ENCODE data around the gene ZFP36L1.
A peak's percentile ranks its signal among the peaks of the same experiment; 100 is the strongest.
"Not testable (repeated sequence)": the region's sequence is repeated elsewhere in the genome, so short reads cannot be mapped to it uniquely, and the experiment has no call there.

Gene ZFP36L1

DNA sequence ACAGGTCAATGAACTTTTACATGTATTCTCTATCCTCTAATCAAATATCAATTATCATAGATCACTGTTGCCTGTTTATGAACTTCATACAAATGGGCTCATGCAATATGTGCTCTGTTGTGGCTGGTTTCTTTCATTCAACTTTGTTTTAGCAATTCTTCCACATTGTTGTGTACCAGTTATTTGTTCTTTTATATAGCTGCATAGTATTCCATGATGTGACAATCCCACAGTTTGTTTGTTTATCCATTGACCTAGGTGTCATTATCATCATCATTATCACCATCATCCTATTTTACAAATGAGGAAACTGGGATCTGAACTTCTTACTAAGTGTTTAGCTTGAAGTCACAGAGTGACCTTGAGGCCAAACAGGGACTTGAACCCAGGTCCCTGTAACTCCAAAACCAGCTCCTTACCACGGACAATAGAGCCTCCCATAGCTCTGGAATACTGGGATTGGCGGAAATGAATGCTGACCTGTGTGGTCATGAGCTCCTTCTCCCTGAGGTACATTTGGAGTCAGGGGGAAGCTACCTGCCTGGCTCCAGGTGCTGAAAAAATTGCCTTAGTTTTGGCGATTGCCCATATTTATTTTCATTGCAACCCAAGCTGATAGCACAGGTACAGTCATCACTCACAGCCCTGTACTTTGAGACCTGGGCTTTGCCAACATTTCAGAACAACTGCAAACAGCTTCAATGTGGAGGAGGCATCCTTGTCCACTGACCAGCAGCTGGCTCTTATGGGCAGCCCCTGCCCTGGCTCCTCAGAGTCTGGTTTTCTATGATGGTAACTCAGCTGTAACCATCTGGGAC is 9.2 kb downstream of the ZFP36L1 start:
- no peak for FAIRE-seq

DNA sequence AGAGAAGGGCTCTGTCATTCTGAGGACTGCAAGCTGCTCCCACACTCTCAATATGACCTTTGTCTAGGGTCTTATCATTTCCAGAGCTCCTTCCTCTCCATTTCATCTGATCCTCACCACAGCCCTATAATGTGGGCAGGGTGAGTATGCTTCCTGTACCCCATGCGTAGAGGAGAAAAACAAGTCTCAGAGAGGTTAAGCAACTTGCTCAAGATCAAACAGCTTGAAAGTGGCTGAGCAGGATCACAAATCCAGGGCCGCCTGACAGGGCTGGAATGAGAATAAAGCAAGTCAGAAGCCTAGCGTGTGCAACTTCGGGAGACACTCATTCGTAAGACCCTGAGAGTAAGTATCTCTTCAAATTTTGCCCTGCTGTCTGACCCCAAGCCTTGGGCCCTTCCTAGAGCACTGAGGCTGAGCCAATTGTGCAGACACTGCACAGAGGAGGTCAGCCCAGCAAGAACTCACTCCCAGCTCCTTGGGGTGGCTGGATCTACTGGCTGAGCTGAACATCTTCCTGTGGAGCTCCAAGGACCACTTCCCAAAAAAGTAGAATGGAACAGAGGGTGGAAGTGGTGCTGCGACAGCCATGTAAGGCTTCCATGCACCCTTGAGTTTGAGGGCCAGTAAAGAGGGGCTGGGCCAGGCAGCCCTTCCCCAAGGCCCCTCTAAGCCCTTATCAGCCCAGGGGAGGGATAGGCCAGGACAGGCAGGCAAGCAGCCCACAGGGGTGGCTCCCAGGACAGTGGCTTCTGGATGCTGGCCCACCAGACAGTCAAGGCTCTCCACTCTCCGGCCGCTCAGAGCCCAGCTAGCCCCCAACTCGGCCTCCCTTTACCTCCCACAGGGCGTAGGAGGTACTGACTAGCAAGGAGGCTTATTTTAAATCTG is 10.5 kb downstream of the ZFP36L1 start:
- FAIRE-seq, result no peak

- no peak for FAIRE-seq
Observed at GRCh38 chr14:68781161-68782021, 11.5 kb downstream of the ZFP36L1 start.

DNA sequence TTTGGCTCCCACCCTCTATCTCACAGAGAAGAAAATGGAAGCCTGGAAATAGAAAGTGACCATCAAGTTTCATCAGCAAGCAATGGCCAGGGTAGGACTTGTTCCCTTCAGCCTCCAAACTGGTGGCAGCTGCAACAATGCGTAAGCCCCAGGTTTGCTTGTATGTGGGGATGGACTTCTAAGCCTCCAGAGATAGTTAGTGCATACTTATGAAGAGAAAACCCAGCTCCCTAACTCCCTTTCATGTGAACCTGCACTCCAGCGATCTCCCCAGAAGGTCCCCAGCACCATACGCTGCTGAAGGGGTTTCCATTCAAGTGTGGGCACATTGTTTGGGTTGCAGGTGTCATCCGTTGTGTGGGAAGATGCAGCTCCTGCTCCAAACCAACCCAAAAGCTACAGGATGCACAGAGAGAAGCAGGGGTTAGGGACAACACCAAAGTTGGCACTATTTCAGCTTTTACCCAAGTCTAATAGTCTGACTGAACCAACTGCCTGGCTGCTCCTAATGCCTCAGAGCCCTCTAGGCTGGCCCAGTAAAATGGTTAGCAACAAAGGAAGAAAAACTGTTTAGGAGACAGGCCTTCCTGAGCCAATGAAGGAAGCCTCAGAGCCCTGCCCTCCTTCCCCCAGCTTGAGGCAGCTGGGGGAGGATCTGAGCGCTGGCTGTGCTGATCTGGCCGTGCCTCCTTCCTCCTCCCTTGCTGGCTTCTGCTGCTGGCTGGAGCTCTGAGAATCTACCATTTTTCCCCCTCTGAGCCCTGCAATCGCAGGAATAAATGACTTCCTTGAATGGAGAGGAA is 12.3 kb downstream of the ZFP36L1 start:
- peak; percentile 33 for FAIRE-seq

DNA sequence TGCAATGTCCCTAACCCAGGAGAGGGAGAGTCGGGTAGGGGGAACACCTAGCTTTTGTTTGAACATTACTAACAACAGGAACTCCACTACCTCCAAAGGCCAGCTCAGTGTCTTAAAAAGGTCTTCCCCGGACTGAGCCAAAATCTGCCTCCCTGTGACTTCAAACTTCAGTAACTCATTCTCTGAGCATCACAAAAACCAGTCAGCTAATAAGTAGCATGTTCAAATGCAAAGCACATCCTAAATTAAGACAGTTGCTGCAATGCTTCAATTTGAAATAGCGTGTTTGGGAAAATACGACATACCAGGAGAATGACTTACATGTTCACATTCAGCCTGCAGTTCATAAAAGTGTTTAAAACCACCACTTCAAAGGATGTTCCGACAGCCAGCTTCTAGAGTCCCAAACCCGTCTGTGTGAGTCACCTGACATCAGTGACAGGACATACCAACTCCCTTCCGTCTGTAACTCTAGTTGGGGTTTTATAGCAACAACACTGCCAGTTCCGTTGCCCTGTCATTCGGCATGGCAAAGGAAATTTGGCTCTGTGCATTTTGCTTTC is 13.0 kb downstream of the ZFP36L1 start:
- FAIRE-seq, result no peak

- FAIRE-seq, result no peak
Observed at GRCh38 chr14:68777644-68778043, 15.2 kb downstream of the ZFP36L1 start.

- FAIRE-seq, result no peak
Observed at GRCh38 chr14:68775614-68776126, 17.2 kb downstream of the ZFP36L1 start.

DNA sequence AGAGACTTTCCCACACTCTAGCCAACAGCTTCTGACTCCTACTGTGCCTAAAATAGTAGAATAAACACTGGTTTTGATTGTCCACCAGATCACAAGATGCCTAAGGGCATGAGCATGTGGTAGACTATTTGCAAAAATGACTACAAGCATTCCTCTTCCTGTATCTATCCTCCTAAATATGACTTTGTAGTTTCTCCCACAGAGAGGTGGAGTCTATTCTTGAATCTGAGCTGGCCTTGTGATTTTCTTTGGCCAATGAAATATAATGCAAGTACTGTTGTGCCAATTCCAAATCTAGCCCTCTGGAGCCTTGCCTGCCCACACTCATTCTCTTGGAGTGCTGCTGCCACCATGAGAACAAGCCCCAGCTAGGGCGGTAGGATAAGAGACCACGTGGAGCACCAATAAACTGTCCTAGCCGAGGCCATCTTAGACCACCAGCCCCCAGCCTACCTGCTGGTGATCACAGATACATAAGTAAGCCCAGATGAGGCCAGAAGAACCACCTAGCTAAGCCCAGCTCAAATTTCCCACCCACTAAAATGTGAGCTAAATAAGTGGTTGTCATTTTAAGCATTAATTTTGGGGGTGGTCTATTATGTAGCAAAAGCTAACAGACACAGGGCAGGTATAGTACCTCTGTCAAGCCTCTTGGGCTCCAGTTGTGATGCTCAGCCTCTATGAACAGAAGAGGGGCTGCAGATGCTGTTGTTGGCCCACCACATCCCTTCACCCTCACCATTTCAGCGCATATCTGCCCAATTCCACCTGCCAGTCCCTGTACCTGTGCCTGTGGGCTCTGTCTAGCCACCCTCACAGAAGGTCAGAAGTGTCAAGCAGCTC is 17.9 kb downstream of the ZFP36L1 start:
- no peak for FAIRE-seq

DNA sequence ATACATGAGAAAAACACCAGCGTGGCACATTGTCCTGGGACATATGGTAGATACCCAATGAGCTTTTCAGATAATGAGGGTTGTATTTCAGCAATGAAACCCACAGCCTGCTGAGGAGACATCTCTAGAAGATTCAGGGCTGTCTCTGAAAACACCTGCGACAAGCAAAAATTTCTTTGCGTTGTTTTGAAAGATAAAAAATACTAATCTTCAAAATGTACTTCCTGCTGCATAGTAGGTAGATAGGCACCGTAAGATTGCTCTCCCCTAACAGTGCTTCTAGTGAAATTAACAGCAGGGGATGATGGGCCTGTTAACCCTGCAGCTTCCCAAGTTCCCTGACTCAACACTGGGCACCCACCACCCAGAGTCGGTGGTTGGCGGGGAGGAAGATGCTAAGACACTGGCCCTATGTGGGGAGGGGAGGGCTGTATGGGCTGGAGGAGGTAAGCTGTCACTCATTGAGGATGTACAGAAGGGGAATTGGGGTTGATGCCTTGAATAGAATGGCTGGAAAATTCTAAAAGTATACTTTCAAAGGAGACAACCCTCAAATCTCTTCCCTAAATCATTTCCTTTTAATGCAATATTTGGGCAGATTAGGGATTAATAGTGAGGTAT is 20.0 kb downstream of the ZFP36L1 start:
- no peak for FAIRE-seq

- no peak for FAIRE-seq
Observed at GRCh38 chr14:68771631-68772030, 21.2 kb downstream of the ZFP36L1 start.

DNA sequence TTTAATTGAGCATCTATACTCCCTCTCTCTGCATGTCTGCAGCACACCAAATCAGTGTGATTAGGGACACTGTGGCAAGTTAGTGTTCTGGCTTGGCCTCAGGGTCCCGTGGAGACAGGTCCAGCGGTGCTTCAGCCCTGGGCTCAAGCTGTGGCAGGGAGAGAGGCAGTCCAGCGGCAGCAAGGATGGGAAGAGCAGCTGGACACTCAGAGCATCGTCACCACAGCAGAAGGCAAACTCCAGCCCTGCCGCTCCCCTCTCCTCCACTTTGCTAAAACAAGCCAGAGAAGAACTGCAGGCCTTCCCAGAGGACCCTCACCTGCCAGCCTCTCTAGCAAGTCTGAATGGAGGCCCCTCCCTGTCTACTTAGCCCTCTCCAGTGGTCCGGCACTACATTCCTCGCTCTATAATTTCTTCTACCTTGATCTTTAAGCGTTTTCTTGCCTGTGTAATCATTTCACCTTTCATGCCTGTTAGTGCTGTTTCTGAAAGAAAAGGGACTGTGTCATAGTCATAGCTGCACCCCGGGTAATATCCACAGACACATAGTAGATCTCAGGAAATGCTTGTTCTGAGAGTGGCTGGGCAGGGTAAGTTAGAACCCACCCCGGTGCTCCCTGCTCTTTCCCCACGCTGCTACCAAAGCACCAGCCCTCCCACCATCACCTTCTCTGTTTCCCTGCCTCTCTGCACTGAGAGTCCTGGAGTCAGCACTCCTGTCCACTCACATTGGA is 22.1 kb downstream of the ZFP36L1 start:
- FAIRE-seq, result no peak

DNA sequence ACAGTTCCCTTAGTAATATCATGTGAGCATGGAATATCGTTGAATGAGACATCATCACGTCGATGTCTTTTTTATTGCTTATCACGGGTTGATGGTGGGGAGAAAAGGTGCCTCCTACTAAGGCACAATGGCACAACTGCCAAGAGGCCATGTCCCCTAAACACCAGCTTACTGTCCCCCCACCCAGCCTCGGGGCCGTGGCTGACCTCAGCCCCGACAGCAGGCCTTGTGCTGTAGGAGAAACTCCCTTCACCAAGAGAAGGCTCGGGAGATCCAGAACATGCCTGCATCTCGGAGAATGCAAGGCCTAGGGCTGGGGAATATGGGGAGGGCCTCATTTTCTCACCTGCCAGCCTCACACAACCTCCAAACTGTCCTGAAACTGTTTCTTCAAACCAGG is 22.8 kb downstream of the ZFP36L1 start:
- FAIRE-seq, result no peak

DNA sequence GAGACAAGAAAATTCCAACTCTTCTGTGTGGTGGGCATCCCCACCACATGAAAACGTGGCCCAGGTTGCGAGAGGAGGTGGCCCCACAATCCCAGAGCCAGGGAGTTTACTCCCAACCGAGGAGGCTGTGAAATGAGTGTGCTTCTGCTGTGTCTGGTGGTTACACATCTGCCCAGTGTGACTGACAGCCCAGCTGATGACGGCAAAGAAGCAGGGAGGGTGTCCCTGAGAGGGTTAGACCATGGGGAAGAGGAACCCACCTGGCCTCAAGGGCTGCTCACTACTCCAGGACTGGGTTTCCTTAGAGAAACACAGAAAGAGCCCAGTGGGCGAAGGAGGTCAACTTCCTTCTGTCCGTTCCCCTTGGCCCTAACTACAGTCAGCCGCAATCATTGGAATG is 24.6 kb downstream of the ZFP36L1 start:
- no peak for FAIRE-seq

DNA sequence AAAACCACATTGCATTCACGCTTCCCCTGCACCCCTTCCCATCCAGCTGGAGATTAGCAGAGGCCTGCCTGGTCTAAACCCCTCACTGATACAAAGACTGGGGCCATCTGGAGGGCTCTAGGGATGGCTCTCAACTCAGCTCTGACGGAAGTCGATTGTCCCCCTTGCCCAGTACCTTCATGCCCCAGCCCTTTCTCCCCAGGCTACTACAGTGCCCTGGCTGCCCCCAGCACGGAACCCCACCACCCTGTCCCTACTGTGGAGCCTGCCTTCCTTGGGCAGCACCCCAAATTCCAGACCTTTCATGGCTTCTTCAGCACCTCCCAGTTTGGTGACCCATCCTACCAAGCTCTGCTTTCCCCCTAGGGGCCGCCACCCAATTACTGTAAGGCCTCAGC is 25.6 kb downstream of the ZFP36L1 start:
- FAIRE-seq, result no peak

DNA sequence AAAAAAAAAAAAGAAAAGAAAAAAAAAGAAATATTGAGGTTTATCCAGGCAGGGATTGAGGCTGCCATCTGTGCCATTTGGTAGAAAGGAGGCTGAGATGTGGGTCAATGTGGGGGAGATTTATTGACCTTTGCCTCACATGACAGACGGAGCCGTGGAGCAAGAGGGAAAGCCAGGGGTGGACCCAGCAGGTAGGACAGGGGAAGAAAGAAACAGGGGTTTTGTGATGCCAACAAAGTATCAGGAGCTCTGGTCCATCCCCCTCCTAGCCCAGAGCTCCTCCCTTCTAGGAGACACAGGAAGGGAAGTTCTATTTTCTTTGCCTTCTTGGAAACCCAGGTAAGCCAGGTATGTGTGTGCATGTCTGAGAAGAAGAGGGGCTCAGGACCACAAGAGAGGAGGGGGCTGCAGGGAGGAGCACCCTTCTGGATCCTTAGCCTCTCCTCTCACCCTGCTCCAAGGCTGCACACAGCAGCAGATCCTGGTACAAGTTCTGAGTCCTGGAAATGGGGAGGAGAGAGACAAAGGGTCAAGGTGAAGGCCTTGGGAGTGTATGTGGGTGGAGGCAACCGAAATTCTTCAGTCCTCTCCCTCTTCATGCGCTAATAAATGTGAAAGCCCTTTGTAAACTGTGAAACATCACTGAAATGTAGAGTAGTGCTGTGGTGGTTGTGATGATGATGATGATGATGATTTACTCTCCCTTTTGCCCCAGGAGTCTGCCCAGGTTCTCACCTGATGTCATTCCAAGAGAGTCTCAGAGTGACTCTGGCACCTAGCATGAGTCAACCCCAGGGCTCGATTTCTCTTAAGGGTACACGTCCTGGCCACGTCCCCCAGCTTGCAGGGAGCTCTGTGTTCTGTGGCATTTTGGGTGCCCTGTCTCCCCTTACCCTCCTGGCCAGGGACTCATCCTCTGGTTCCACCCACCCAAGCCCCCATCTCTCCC is 26.3 kb downstream of the ZFP36L1 start:
- no peak for FAIRE-seq

GRCh38 chr14:68763843-68764242 is 29.0 kb downstream of the ZFP36L1 start:
- not testable (repeated sequence) for FAIRE-seq

DNA sequence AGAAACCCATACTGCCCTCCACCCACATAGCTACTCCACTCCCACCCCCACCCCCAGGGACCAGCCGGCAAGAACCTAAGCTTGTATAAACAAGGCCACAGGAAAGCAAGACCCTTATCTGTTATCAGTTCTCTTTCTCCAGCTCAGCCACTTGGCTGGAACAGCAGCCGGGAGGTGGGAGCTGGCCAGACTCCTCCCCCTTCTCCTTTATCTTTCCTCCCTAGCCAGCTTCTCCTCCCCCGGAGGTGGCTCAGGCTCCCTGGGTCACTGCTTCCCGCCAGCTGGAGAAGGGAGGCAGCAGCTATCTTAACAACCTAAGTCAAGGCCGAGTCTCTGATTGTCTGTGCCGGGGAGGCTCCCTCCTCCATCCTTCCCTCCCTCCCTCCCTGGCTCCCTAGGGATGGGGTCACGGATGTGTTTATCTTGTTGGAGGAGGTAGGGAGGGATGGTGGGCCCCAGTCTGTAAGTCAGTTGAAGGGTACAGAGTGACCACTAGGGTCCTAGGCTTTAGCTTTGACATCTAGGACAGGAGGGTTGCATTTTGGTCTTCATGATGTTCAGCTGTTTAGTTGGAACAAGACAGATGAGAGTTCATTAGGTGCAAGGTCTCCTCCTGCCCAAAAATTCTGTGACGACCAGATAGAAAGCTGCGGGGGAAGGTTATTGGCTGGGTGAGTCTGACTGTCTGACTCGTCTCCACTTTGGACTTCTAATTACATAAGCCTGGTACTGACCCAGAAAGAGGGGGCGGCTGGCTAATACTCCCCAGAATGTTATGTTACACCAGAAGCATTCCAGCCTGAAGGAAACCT is 29.7 kb downstream of the ZFP36L1 start:
- FAIRE-seq, result no peak
